ENCODE measurements around the gene TTC12.

- TF ChIP-seq POLR2A (IDR thresholded peaks at IDR 0.05) (no peak), CTCF (IDR thresholded peaks at IDR 0.05) (no peak), EP300 (IDR thresholded peaks at IDR 0.05) (no peak), POLR2AphosphoS5 (IDR thresholded peaks at IDR 0.05) (no peak)
Observed at GRCh38 chr11:113397212-113397611, 82.8 kb downstream of the TTC12 start.
